Adrenal gland (tissue), 5 donors: Measurements from ENCODE around the gene LOXL1.

ENCODE experiments used
- CTCF ChIP-seq, 6 experiments: fragments of 450-650 bp in 4 of 6; fragments of 200-600 bp in 2 of 6; sonication (generic) in 1 of 6; IDR thresholded peaks; 1 replicate in 5 of 6; 2 replicates in 1 of 6; pipeline versions ENCODE4 v1.5.1 to v1.8.0; 2016 to 2021; ENCODE audit warnings: antibody characterized with exemption in 6 of 6, mild to moderate bottlenecking in 2 of 6, moderate library complexity in 1 of 6
- POLR2A ChIP-seq, 2 donors: fragments of 450-650 bp; IDR thresholded peaks; one replicate each; pipeline ENCODE4 v1.6.1; 2017; ENCODE audit warnings: antibody characterized with exemption in 2 of 2, mild to moderate bottlenecking in 2 of 2, moderate library complexity in 1 of 2
- donor health status: DM: no; HTN: no; CAD: no.

- TF ChIP-seq POLR2A (IDR thresholded peaks at IDR 0.05): no peak
- TF ChIP-seq CTCF (IDR thresholded peaks at IDR 0.05): no peak
These were observed 37.1 kb upstream of the LOXL1 start for GRCh38 chr15:73889053-73889761.
